ENCODE results near the gene CBX8.

- TF ChIP-seq CTCF (IDR thresholded peaks at IDR 0.05; ENCODE audit: extremely low read depth in 1 of 2, insufficient read depth in 1 of 2, low read depth in 1 of 2, low read length in 2 of 2) (no peak), POLR2AphosphoS5 (IDR thresholded peaks at IDR 0.05; ENCODE audit: insufficient read depth, low read depth, low read length) (no peak), POLR2A (IDR thresholded peaks at IDR 0.05; ENCODE audit: low read depth, low read length) (no peak), EZH2 (IDR thresholded peaks at IDR 0.05; ENCODE audit: borderline replicate concordance, low read depth, low read length, severe bottlenecking) (no peak)
Measured at GRCh38 chr17:79825580-79825921, 28.7 kb upstream of the CBX8 start.
